Neural crest cell (in vitro differentiated cells): ENCODE results near the gene TEKT2. TPM values are rescaled to one million over a fixed set of nuclear protein-coding genes. Genes with fewer than 3 reads are reported as not detected.

Experiments
- DNase-seq: peaks from one replicate; pipeline ENCODE4 v3.0.0; 2021; ENCODE audit warnings: low read depth, mixed read lengths, low spot score
- H3K27ac Mint-ChIP-seq: one replicate; pipeline ENCODE4 v1.8.0; 2021; ENCODE audit warnings: mild to moderate bottlenecking, mixed read lengths; ENCODE audit not compliant: unreplicated experiment
- H3K27me3 Mint-ChIP-seq: 2 replicates; pipeline ENCODE4 v1.8.0; 2021; ENCODE audit warnings: low read depth, mild to moderate bottlenecking, mixed read lengths
- H3K36me3 Mint-ChIP-seq: 2 replicates; pipeline ENCODE4 v1.8.0; 2021; ENCODE audit warnings: low read depth, mild to moderate bottlenecking, mixed read lengths
- H3K4me1 Mint-ChIP-seq: 2 replicates; pipeline ENCODE4 v1.8.0; 2021; ENCODE audit warnings: mixed read lengths
- H3K4me3 Mint-ChIP-seq: one replicate; pipeline ENCODE4 v1.8.0; 2021; ENCODE audit warnings: mild to moderate bottlenecking, mixed read lengths
- H3K9me3 Mint-ChIP-seq: 2 replicates; pipeline ENCODE4 v1.8.0; 2021; ENCODE audit warnings: mixed read lengths
- total RNA-seq: library from RNA; stranded (reverse); gene quantifications from 2 replicates; pipeline ENCODE4 v1.2.1, GENCODE V29; 2021
- TF ChIP-seq, protein P1 (sequence below): fragments of 200-600 bp; sonication (generic); conservative IDR thresholded peaks from 2 replicates; pipeline ENCODE4 v1.5.0; 2021; ENCODE audit warnings: antibody characterized with exemption, mild to moderate bottlenecking

Gene TEKT2
- total RNA-seq, 1 donor from 2014 or later = 8.4 TPM

DNA sequence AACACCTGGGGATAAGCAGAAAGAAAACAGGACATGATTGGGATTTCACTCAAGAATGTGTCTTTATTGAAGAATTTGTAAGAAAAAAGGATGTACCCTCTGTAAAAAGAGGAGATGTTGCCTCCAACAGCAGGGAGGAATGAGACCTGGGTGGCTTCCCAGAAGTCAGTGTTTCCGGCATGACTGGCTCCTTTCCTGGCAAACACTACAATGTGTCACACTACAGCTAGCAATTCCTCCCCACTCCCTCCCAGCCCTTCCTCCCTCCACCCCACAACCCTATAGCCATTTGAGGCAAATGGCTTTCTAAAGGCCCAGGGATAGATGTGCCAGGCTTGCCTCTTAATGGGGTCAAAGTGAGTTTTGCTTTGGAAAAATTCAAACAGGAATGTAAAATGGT lies 52.6 kb downstream of the TEKT2 start:
- H3K36me3 Mint-ChIP-seq = no peaks in the 10 kb centered on the region
- no peak overlapping the region for H3K27ac Mint-ChIP-seq
- no peak for DNase-seq
- TF ChIP-seq, protein P1, sequence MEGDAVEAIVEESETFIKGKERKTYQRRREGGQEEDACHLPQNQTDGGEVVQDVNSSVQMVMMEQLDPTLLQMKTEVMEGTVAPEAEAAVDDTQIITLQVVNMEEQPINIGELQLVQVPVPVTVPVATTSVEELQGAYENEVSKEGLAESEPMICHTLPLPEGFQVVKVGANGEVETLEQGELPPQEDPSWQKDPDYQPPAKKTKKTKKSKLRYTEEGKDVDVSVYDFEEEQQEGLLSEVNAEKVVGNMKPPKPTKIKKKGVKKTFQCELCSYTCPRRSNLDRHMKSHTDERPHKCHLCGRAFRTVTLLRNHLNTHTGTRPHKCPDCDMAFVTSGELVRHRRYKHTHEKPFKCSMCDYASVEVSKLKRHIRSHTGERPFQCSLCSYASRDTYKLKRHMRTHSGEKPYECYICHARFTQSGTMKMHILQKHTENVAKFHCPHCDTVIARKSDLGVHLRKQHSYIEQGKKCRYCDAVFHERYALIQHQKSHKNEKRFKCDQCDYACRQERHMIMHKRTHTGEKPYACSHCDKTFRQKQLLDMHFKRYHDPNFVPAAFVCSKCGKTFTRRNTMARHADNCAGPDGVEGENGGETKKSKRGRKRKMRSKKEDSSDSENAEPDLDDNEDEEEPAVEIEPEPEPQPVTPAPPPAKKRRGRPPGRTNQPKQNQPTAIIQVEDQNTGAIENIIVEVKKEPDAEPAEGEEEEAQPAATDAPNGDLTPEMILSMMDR = no peak
- no peak overlapping the region for H3K4me3 Mint-ChIP-seq
- H3K27me3 Mint-ChIP-seq = no peaks in the 10 kb centered on the region
- H3K4me1 Mint-ChIP-seq = peaks cover 12% of the 10 kb centered on the region
- no peaks in the 10 kb centered on the region for H3K9me3 Mint-ChIP-seq

DNA sequence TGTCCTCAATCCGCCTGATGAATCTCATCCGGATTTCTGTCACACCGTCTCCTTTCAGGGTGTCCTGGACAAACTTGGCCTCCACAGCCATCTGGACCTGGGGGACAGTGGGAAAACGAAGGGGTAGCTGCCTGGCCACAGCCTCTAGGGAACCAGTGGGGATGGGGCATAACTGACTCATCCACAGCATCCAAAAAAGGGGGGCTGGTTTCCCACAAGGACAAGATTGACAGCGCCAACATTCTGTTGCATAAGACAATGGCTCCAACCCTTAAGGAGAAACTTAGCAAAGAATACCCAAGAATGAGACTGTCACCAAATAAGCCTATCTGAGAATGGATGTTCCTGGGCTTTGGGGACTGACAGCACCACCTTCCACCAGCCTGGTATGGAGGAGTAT lies 53.3 kb downstream of the TEKT2 start:
- TF ChIP-seq, protein P1 = no peak
- Mint-ChIP-seq H3K4me1 (peaks cover 16% of the 10 kb centered on the region), H3K4me3 (no peak overlapping the region), H3K27ac (no peak overlapping the region), H3K27me3 (no peaks in the 10 kb centered on the region), H3K36me3 (no peaks in the 10 kb centered on the region), H3K9me3 (no peaks in the 10 kb centered on the region)
- no peak for DNase-seq

- H3K27me3 Mint-ChIP-seq = no peaks in the 10 kb centered on the region
- H3K27ac Mint-ChIP-seq = no peak overlapping the region
- TF ChIP-seq, protein P1 = no peak
- H3K4me3 Mint-ChIP-seq = no peak overlapping the region
- H3K4me1 Mint-ChIP-seq = peaks cover 16% of the 10 kb centered on the region
- H3K9me3 Mint-ChIP-seq = no peaks in the 10 kb centered on the region
- no peak for DNase-seq
- no peaks in the 10 kb centered on the region for H3K36me3 Mint-ChIP-seq
These were observed 53.9 kb downstream of the TEKT2 start for GRCh38 chr1:36137776-36138175.

Other genes starting within 250 kb of the TEKT2 start
- gene AGO1, start 200.9 kb upstream of the TEKT2 start, total RNA-seq = 61.5 and 65.3 TPM in 2 replicates
- 27.9 and 29.2 TPM in 2 replicates for gene AGO3, start 153.0 kb upstream of the TEKT2 start, total RNA-seq
- gene ADPRS, start 4.8 kb downstream of the TEKT2 start, total RNA-seq = 33.8 and 34.0 TPM in 2 replicates
- gene COL8A2, start 41.1 kb downstream of the TEKT2 start, total RNA-seq = 0.09 TPM in 2 replicates
- 48.6 and 52.8 TPM in 2 replicates for gene TRAPPC3, start 65.4 kb downstream of the TEKT2 start, total RNA-seq
- gene MAP7D1, start 72.1 kb downstream of the TEKT2 start, total RNA-seq = 165 and 166 TPM in 2 replicates
- gene THRAP3, start 140.3 kb downstream of the TEKT2 start, total RNA-seq = 167 and 170 TPM in 2 replicates
- 5.4 and 5.9 TPM in 2 replicates for gene SH3D21, start 222.3 kb downstream of the TEKT2 start, total RNA-seq
- gene EVA1B, start 239.6 kb downstream of the TEKT2 start, total RNA-seq = 24.8 and 28.5 TPM in 2 replicates